CD4-positive, alpha-beta T cell treated with Interleukin-2 at 100 ng/mL for 4 hours (primary cell): ENCODE measurements around the gene ADARB2.

Experiments
- DNase-seq: peaks from one replicate; pipeline ENCODE4 v3.0.0-alpha.2; 2020; ENCODE audit warnings: low spot score

Gene ADARB2

GRCh38 chr10:1495915-1496517, 241.3 kb downstream of the ADARB2 start:
- no peak for DNase-seq

DNA sequence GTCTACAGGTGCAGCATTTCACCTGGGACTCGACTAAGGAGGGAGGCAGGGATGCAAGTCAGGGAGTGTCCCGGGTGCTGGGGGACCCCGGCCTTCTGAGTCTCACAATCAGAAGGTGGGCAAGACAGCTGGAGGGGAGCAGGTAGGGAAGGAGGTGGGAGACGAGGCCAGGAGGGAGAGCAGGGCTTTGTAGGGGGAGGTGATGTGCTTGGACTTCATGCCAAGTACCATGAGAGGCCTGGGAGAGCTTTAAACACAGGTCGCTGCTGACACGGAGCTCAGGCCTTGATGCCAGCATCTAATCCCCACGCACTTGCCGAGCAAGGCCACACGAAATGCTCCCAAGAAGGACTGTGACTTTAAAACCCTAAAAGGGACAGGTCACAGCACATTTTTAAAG, 244.7 kb downstream of the ADARB2 start:
- no peak for DNase-seq

GRCh38 chr10:1491901-1492300, 245.4 kb downstream of the ADARB2 start:
- no peak for DNase-seq

GRCh38 chr10:1489801-1490200, 247.5 kb downstream of the ADARB2 start:
- no peak for DNase-seq

- DNase-seq, result no peak
These were observed 248.3 kb downstream of the ADARB2 start for GRCh38 chr10:1488970-1489548.

GRCh38 chr10:1486841-1487687, 250.3 kb downstream of the ADARB2 start:
- DNase-seq, result no peak

DNA sequence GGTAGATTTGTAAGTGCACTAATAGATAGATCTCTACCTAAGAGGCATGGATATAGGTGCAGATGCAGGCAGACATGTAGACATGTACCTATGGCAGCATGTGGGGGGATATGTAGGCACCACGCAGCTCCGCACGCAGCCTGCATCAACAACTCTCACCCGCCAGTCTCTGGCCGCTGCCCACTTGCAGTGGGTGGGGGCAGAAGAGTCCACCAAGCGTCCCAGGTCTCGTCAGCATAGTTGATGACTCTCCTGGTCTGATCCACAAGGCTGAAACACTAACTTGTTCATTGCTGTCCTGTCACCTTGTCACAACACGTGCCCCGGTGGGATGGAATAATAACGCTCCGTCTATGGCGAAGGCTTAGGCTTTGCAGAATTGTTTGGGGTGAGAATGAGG, 252.0 kb downstream of the ADARB2 start:
- no peak for DNase-seq

DNA sequence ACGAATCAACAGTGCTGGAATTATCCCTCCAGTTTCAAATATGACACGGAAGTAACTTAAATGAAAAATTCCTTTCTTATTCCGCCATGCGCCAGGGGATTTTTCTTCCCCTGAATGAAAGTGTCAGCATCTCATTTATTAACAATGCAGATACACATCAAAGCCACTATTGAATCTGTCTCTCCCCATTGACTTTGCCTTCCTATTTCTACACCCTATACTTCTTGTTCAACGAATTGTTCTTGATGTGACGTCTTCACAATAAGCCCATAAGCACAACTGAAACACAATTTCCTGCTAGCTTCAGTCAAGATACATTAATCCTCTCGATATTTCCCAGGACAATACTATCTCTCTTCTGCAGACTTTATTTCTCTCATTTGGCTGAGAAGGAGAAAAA, 253.5 kb downstream of the ADARB2 start:
- no peak for DNase-seq

DNA sequence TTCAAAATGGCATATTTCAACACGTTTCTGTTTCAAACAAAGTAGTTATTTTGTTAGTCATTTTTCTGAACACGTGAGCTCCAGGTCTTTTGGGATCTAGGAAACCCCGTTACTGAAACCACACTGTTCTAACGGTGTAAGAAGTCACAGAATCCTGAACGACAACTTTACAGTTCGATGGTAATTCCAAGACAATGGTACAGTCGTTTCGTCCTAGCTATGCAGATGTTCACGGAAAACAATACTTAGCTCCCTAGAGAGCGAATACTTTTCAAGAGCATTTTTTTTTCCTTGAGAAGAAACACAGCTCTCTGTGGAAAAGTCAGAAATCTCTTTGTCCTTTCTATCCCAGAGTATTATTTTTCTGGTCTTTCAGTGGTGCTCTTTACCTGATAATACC, 254.1 kb downstream of the ADARB2 start:
- no peak for DNase-seq

DNA sequence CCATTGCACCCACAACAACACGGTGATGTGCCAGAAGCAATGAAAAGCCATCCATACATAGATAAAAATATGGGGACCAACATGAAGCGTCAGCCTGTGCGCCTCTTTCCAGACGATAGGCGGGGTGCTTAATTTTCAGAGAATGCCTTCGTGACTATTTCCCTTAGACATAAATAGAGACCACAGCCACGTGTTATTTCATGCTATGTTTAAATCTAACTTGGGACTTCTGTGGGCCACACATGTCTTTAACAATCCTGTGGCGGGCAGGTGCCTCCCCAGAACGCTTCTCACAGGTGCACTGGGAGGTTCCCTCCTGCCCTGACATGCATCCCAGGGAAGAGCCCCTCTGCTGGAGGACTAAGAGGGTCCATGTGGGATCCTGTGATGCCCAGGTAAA, 259.7 kb downstream of the ADARB2 start:
- DNase-seq, result no peak

DNA sequence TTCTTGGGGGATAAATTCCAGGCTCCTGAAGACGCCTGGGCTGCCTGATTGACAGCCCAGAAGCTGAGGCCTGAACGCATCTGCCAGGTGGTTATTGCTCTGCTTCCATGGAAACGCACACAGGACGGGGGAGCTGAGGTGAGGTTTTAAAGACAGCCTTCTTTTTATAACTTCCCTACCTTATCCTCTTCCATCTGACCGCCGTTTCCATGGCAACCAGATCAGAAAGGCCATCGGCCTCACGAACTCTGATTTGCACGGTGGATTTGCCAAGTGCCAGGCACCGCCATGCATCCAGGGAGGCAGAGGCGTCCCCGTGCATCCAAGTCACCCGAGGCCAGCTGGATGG, 260.9 kb downstream of the ADARB2 start:
- no peak for DNase-seq

GRCh38 chr10:1475771-1476454, 261.4 kb downstream of the ADARB2 start:
- DNase-seq, result no peak

DNA sequence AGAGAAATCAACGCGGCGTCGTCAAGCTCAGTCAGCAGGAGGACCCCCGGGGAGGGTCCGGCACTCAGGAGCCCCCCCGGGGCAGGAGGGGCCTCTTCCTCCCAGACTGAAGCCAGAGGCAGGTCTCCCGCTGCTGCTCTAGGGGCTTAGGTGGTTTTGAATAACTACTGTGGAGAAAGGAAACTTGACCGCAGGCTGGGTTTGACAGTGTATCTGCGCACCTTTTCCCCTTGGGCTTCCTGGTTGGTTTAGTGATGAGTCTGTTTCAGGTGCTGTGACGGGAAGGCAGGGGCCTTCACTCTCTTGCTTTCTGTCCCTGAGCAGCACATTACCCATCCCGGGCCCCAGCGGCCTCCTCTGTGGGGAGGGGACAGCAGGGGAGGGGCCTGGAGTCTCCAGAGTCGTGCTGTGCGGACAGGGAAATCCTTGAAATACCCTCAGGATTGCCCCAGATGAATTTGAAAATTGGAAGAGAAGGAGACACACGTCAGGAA, 262.2 kb downstream of the ADARB2 start:
- DNase-seq, result no peak

- DNase-seq, result no peak
These were observed 262.8 kb downstream of the ADARB2 start for GRCh38 chr10:1474376-1475097.

GRCh38 chr10:1473874-1474273, 263.5 kb downstream of the ADARB2 start:
- DNase-seq, result no peak

- no peak for DNase-seq
These were observed 265.0 kb downstream of the ADARB2 start for GRCh38 chr10:1472178-1472958.

- DNase-seq, result no peak
These were observed 268.5 kb downstream of the ADARB2 start for GRCh38 chr10:1468811-1469210.

DNA sequence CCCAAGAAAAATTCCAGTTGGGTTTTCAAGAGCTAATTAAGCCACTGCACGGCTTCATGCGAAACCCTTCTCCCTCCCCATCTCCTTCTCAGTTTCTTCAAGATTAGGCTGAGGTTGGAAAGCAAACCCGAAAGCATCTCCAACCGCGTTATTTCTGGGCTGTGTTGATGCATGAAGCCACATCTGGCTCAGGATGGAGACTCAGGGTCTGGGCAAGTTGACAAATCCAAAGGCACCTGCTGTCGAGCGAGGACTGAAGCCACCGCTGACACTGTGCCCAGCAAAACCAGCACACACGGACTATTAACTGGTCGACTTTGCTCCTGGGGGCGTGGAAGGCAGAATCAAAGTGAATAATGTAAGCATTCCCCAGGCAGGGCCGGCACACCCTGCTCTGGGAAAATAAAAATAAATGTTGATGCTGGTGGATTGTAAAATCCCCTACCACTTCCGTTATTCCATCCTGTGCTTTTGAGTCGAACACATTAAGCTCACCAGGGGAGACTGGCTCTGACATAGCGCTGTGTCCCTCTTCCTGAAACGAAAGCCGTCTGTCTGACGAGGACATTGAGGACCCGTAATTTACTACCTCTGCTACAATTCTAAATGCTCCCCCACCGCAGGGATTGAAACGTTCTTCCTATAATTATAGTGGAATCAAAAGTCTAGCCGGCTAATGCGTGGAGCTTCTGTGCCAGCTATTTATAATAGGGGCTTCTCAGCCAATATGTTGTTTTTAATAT, 269.8 kb downstream of the ADARB2 start:
- DNase-seq, result no peak

DNA sequence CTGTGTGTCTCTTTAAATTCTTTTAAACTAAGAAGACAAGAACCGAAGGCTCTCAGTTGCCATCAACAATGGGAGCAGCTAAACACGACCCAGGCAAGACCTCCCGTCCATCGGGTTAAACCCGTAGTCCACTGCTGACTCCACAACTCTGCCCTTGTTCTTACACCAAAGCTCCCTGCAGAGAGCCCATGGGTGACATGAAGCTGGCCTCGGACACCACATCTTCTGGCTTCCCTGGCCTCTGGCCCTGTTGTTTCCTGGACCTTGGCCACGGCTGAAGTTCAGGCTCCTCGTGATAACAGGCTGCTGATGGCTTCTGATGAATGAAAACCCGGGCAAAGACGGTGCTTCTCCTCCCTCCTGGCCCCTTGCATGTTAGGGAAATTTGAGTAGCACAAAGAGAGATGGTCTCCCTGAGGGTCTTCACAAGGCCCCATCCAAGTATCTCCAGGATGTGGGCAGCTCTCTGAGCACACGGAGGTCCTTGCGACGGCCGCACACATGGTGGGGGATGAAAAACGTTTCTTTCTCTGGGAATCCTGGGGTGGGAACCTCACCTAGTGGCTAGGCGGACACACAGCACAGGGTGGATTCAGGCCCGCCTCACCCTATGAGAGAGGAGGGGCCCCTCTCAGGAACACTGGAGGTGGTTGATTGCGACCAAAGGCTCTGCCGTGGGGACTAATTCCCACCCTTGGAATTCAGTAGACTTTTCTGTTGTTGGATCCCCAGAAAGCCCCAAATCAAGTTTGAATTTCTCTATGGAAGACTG, 271.1 kb downstream of the ADARB2 start:
- DNase-seq, result no peak

DNA sequence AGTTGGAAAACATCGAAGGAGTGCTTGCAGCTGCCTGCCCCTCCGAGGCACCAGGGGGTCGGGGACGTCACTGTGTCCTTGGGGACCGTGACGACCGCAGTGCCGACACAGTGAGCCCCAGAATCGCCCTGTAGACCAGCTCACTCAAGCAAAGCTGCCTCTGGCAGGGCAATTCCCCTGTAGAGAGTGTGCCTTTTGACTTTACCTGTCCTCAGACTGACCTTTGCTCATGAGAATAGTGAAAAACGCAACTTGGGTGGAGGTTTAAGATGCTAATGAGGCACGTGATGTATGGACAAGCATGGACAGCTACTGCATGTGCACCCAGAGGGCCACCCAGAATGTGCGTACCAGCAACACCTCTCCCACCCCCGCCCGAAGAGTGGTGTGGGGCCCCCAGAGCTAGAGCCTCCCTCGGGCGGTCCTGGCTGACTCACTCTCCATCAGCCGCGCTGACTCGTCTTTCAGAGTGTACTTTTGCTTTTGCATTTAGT, 271.9 kb downstream of the ADARB2 start:
- no peak for DNase-seq
